ENCODE measurements around the gene TRAF5.

TRAF5 gene

GRCh38 chr1:211358685-211359084, 32.1 kb downstream of the TRAF5 start:
- in situ Hi-C loops (cut with MboI; ENCODE audit: low pct_unique_long_range_greater_than_20kb, low sequenced_read_pairs, unreplicated experiment) = no loop called here
- no peak for TF ChIP-seq CTCF (IDR thresholded peaks at IDR 0.05; ENCODE audit: extremely low read depth, insufficient read depth, missing control alignments)
- DNase-seq (ENCODE audit: low spot score) = no peak

- in situ Hi-C loops (cut with MboI; ENCODE audit: low pct_unique_long_range_greater_than_20kb, low sequenced_read_pairs, unreplicated experiment) = no loop called here
- no peak for TF ChIP-seq CTCF (IDR thresholded peaks at IDR 0.05; ENCODE audit: extremely low read depth, insufficient read depth, missing control alignments)
- DNase-seq (ENCODE audit: low spot score) = no peak
Measured at GRCh38 chr1:211359876-211360275, 33.2 kb downstream of the TRAF5 start.

- no peak for DNase-seq (ENCODE audit: low spot score)
- no peak for TF ChIP-seq CTCF (IDR thresholded peaks at IDR 0.05; ENCODE audit: extremely low read depth, insufficient read depth, missing control alignments)
- in situ Hi-C loops (cut with MboI; ENCODE audit: low pct_unique_long_range_greater_than_20kb, low sequenced_read_pairs, unreplicated experiment) = no loop called here
Measured at GRCh38 chr1:211361202-211361601, 34.6 kb downstream of the TRAF5 start.

GRCh38 chr1:211369640-211370039, 43.0 kb downstream of the TRAF5 start:
- no peak for TF ChIP-seq CTCF (IDR thresholded peaks at IDR 0.05; ENCODE audit: extremely low read depth, insufficient read depth, missing control alignments)
- no peak for DNase-seq (ENCODE audit: low spot score)
- in situ Hi-C loops (cut with MboI; ENCODE audit: low pct_unique_long_range_greater_than_20kb, low sequenced_read_pairs, unreplicated experiment) = no loop called here

- no peak for TF ChIP-seq CTCF (IDR thresholded peaks at IDR 0.05; ENCODE audit: extremely low read depth, insufficient read depth, missing control alignments)
- no peak for DNase-seq (ENCODE audit: low spot score)
- in situ Hi-C loops (cut with MboI; ENCODE audit: low pct_unique_long_range_greater_than_20kb, low sequenced_read_pairs, unreplicated experiment) = no loop called here
Measured at GRCh38 chr1:211370669-211371068, 44.0 kb downstream of the TRAF5 start.

- no peak for DNase-seq (ENCODE audit: low spot score)
- TF ChIP-seq CTCF (IDR thresholded peaks at IDR 0.05; ENCODE audit: extremely low read depth, insufficient read depth, missing control alignments) = no peak
- in situ Hi-C loops (cut with MboI; ENCODE audit: low pct_unique_long_range_greater_than_20kb, low sequenced_read_pairs, unreplicated experiment) = no loop called here
Measured at GRCh38 chr1:211371406-211372105, 44.9 kb downstream of the TRAF5 start.

All from GM13977 (cell line).